CD4-positive, alpha-beta T cell treated with Interferon gamma for 1 hour (primary cell): ENCODE data around the gene PAIP2.
"Not testable (repeated sequence)": the region's sequence is repeated elsewhere in the genome, so short reads cannot be mapped to it uniquely, and the experiment has no call there.

Experiments
- DNase-seq: peaks from one replicate; pipeline ENCODE4 v3.0.0-alpha.2; 2020

Gene PAIP2

GRCh38 chr5:139393497-139394122 is 52.0 kb downstream of the PAIP2 start:
- DNase-seq, result no peak

GRCh38 chr5:139394123-139394653 is 52.5 kb downstream of the PAIP2 start:
- DNase-seq, result peak; percentile 48

GRCh38 chr5:139394654-139395566 is 53.3 kb downstream of the PAIP2 start, which contains the start of gene PROB1:
TSS of gene PROB1 (minus strand) at chr5:139395104. CDS start at chr5:139395081, 23 bp downstream.
- DNase-seq, result no peak

DNA sequence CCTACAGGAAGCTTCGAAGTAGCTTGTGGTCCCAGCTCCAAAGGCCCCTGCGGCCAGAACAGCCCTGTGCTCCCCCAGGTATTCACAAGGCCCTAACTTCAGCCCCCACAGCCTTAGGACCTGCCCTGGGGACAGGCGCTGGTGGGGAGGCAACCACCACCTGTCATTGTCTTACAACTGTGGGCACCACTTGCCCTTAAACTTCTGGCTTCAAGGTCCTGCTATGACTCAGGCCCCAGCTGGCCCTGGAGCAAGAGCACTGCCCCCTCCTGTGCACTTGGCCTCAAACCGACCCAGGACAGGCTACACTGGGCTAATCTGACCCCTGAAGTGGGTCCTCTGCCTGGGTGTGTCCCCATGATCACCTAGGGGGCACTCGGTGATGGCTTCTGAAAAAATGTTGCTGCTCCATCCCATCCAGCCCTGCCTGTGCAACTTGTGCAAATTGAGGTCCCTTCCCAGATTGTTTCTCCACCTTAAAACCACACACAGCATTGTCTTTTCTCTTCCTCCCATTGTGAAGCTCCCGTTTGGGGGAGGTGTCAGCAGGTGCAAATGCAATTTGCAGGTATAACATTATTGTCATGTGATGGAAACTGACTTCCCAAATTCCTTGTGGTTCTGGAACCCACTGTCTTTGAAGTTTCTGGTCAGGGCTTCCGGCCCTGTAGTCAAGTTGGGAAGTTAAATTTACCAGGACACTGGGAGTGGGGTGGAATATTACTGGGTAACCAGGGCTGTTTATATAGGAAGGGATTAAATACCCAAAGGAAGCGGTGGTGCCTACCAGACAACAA is 54.4 kb downstream of the PAIP2 start:
- DNase-seq, result no peak

- no peak for DNase-seq
Observed at GRCh38 chr5:139396691-139397090, 55.0 kb downstream of the PAIP2 start.

GRCh38 chr5:139397921-139398320 is 56.3 kb downstream of the PAIP2 start:
- DNase-seq, result no peak

- no peak for DNase-seq
Observed at GRCh38 chr5:139399501-139400121, 58.0 kb downstream of the PAIP2 start.

- DNase-seq, result no peak
Observed at GRCh38 chr5:139401546-139401945, 59.9 kb downstream of the PAIP2 start.

GRCh38 chr5:139402561-139403158 is 61.0 kb downstream of the PAIP2 start:
- DNase-seq, result peak; percentile 28

- DNase-seq, result no peak
Observed at GRCh38 chr5:139403418-139403786, 61.7 kb downstream of the PAIP2 start.

DNA sequence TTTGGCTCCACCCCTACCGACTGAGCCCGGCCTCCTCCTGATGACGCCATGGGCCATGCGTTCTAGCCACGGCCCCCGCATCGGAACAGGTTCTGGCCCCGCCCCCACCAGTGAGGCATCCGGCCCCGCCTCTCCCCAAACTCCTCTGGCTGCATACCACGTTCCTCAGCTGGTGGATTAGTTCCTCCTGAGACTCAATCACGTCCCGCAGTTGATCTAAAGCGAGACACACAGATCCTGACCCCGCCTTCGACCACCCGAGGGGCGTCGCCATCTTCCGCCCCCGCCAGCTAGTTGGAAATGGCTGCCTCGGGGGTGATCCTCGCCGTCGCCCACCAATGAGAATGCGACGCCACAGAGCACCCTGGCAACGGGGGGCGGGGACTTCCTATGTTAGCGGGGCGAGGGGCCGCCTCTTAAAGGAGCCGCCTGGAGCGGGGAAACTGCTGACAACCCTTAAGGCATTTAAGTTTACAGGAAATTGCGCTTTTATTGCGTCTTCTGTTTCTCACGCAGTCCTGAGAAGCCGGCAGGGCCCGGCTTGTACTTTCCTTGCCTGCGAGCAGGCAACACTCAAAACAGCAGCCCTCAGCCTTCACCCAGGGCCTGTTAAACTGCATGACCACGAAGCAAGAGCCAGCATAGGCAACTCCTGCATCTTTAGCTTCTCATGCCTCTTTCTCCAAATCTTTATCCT is 62.3 kb downstream of the PAIP2 start, which contains the start of gene SPATA24:
SPATA24 (minus strand) TSS at position 303 of the 697 bp plus-strand sequence; CDS start at position 274, 29 bp downstream.
- peak; percentile 98 for DNase-seq

DNA sequence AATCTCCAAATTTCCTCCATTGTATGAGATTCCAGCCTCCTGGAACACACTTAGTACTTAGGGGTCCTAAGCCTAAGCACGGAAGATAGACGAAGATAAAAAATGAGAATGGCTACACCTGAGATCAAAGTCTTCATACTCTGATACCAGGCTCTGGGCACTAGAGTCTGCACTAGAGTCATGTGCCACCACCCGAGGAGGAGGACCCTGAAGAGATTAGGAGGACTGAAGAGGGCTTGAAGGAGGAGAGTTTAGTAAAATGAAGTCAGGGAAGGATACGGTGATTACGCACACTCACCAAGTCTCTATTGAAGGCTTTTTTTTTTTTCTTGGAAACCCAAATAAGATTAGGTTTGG is 62.8 kb downstream of the PAIP2 start:
- no peak for DNase-seq

- no peak for DNase-seq
Observed at GRCh38 chr5:139406963-139407362, 65.3 kb downstream of the PAIP2 start.

DNA sequence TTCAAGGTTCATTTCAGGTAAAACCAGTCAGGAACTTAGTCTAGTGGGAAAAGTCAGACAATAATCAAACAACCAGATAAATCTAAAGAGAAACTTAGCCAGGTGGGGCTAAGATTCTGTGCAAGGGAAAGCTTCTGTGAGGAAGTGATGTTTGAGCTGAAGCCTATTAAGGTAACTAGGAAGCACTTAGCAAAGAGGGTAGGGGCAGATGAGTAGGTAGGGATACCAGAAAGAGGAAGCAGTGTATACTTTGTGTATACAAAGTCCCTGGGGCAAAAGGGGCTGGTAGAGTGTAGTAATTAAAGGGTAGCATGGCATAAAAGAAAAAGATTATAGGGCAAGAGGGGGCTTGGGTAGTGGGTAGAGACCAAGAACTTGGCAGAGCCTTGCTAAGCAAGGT is 65.9 kb downstream of the PAIP2 start:
- no peak for DNase-seq

DNA sequence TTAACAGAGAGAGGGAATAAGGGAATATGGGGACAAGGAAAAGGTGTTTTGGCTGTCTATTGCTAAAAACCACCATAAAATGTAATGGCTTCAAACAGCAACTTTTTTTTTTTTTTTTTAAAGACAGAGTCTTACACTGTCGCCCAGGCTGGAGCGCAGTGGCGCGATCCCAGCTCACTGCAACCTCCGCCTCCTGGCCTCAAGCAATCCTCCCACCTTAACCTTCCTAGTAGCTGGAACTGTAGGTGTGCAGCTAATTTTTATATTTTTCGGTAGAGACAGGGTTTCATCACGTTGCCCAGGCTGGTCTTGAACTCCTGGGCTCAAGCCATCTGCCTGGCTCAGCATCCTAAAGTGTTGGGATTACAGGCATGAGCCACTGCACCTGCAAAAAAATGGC is 66.5 kb downstream of the PAIP2 start:
- no peak for DNase-seq

- not testable (repeated sequence) for DNase-seq
Observed at GRCh38 chr5:139409116-139409515, 67.5 kb downstream of the PAIP2 start.

GRCh38 chr5:139410121-139410992 is 68.7 kb downstream of the PAIP2 start:
- DNase-seq, result no peak

GRCh38 chr5:139410993-139411828 is 69.6 kb downstream of the PAIP2 start:
- DNase-seq, result no peak

DNA sequence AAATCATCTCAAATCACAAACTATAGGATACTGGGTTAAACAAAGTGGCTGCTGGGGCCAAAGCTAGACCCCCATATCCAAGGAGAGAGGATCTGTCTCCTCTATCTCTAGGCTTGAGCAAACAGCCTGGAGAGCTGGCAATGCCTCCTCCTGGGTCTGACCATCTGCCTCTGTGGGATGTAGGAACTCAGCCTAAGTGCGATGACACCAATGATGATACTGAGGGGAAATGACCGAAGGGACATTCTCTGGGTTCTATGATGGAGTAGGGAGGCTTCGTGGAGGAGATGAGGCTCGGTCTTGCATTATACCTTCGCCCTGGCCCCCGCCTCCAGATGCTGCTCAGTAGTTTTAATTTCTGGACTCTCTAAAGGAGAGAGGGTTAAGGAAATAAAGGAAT is 71.5 kb downstream of the PAIP2 start:
- no peak for DNase-seq

DNA sequence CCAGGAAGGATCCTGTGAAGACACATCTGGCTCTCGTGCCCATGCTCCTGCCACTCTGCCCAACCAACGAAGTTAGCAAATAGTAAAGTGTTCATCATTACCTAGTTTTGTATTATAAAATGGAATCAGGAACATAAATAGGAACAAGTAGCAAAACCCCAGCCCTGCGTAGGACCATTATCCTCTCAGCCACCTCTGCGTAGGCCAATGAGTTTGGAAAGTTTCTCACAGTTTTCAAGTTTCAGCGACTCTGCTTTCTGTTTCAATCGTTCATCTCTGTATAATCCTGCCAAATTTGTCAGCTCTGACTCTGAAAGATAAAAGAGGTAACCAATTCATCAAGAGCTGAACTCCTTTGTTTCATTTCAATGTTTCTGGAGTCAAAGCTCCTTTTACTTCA is 72.3 kb downstream of the PAIP2 start:
- DNase-seq, result no peak
